AG09319 (cell line): ENCODE results near the gene ULK4.

Source experiments
- DNase-seq: peaks from one replicate; pipeline ENCODE4 v3.0.0-alpha.2; 2010; ENCODE audit warnings: low read depth; ENCODE audit errors: extremely low read depth
- CTCF ChIP-seq: IDR thresholded peaks from 2 replicates; pipeline ENCODE4 v1.5.1; 2011; ENCODE audit warnings: low read depth, mild to moderate bottlenecking, inconsistent platforms, low read length, moderate library complexity

The ULK4 gene

GRCh38 chr3:41592753-41593510 lies 369.0 kb downstream of the ULK4 start:
- no peak for TF ChIP-seq CTCF
- DNase-seq = no peak

- DNase-seq = no peak
- TF ChIP-seq CTCF = no peak
These were observed 378.9 kb downstream of the ULK4 start for GRCh38 chr3:41583014-41583413.

GRCh38 chr3:41581700-41582099 lies 380.2 kb downstream of the ULK4 start:
- no peak for TF ChIP-seq CTCF
- no peak for DNase-seq

- no peak for TF ChIP-seq CTCF
- DNase-seq = no peak
These were observed 381.5 kb downstream of the ULK4 start for GRCh38 chr3:41580274-41580959.

DNA sequence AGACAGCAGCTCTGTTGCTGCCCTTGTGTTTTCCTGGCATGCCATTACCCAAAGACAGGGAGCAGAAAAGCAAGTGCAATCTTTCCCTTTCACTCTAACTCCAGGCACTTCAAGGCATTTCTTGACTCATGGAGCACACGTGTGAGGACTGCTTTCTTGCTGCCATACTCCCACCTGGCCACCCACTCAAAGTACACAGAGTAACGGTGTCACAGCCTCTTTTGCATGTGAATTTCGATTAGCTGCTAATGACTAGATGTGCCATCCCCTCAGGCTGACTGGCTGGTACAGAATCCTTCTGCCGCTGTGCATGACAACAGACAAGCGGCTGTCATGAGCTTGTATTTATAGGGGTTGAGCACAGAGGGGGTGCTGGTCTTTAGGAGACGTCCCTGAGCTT lies 382.0 kb downstream of the ULK4 start:
- DNase-seq = no peak
- TF ChIP-seq CTCF = no peak

DNA sequence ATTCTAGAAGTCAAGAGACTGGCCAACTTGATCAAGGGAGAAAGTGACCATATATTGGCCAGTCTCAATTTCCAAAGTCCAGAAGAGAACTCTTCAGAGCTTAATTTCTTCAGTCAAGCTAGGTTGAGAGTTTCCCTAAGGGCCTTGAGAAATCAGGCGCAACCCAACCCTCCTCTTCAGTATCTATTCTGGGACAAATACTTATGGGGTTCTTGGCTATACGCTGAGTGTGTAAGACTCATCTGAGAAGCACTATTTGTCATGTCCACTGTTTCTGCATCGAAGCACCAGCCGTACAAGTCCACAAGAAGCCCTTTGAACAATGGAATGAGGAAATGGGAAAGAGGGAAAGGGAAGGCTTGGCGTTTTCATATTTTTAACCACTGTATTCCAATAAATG lies 383.1 kb downstream of the ULK4 start:
- TF ChIP-seq CTCF = no peak
- DNase-seq = no peak

- no peak for TF ChIP-seq CTCF
- no peak for DNase-seq
These were observed 386.2 kb downstream of the ULK4 start for GRCh38 chr3:41575724-41576123.
